Muscle layer of duodenum (tissue), 2 donors: ENCODE results near the gene MUC6.

ENCODE experiments used
- H3K27ac ChIP-seq: one replicate; pipeline ENCODE4 v1.7.0; 2013; ENCODE audit warnings: mild to moderate bottlenecking, low read length
- H3K27me3 ChIP-seq: one replicate; pipeline ENCODE4 v1.7.0; 2013; ENCODE audit warnings: low read depth, mild to moderate bottlenecking, control low read depth, low read length
- H3K36me3 ChIP-seq, 2 donors: one replicate each; pipeline ENCODE4 v1.7.0; 2013; ENCODE audit warnings: low read length in 2 of 2, control low read depth in 1 of 2, mild to moderate bottlenecking in 1 of 2; ENCODE audit not compliant: insufficient read depth in 2 of 2, control insufficient read depth in 1 of 2
- H3K4me1 ChIP-seq, 2 donors: one replicate each; pipeline ENCODE4 v1.7.0; 2013; ENCODE audit warnings: low read length in 2 of 2, mild to moderate bottlenecking in 2 of 2, control low read depth in 1 of 2, moderate library complexity in 1 of 2; ENCODE audit not compliant: insufficient read depth in 2 of 2, control insufficient read depth in 1 of 2
- H3K4me3 ChIP-seq, 2 donors: one replicate each; pipeline ENCODE4 v1.7.0; 2013; ENCODE audit warnings: low read length in 2 of 2, low read depth in 1 of 2, mild to moderate bottlenecking in 1 of 2
- H3K9me3 ChIP-seq, 2 donors: one replicate each; pipeline ENCODE4 v1.7.0; 2013; ENCODE audit warnings: low read length in 2 of 2, control low read depth in 1 of 2, mild to moderate bottlenecking in 1 of 2; ENCODE audit not compliant: control insufficient read depth in 1 of 2
- donor health status: healthy.

Gene MUC6

GRCh38 chr11:1048375-1049070 lies 12.0 kb upstream of the MUC6 start:
- H3K9me3 ChIP-seq, result peaks cover 0 to 2% of the 10 kb centered on the region in 2 donors
- H3K27ac ChIP-seq, result no peak overlapping the region
- no peaks in the 10 kb centered on the region for H3K36me3 ChIP-seq
- H3K4me3 ChIP-seq, result no peak overlapping the region
- H3K27me3 ChIP-seq, result peaks cover 8% of the 10 kb centered on the region
- H3K4me1 ChIP-seq, result peaks cover 0 to 4% of the 10 kb centered on the region in 2 donors

DNA sequence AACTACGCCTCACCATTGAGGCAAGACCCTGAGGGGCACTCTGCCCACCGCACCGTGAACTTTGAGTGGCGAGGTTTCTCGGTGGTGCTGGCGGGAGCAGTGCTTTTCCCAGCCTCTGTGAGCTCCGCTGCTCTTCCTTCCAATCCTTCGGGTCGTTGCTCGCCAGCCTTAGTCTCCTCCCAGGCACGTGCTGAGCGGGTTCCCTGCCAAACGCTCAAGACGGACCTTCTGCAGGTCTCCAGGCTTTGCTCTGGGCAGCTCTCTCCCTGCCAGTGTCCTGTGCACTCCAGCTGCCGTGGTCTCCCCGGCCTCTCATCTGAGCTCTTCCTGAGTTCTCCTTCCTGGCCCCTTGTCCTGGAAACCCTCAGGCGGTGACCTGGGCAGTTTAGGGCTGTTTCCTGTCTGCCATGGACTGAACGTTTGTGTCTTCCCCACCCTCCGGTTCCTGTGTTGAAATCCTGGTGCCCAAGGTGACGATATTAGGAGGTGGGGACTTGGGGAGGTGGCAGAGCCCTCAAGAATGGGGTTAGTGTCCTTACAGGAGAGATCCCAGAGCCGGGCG lies 11.2 kb upstream of the MUC6 start:
- Histone ChIP-seq H3K27ac (no peak overlapping the region), H3K27me3 (peaks cover 8% of the 10 kb centered on the region), H3K9me3 (peaks cover 0 to 2% of the 10 kb centered on the region in 2 donors), H3K36me3 (no peaks in the 10 kb centered on the region), H3K4me3 (no peak overlapping the region), H3K4me1 (peaks cover 0 to 4% of the 10 kb centered on the region in 2 donors)

- Histone ChIP-seq H3K36me3 (no peaks in the 10 kb centered on the region), H3K27me3 (peaks cover under 1% of the 10 kb centered on the region), H3K4me3 (no peak overlapping the region), H3K9me3 (peaks cover 0 to 2% of the 10 kb centered on the region in 2 donors), H3K4me1 (no peaks in the 10 kb centered on the region), H3K27ac (no peak overlapping the region)
These were observed 7.6 kb upstream of the MUC6 start for GRCh38 chr11:1044160-1044559.

GRCh38 chr11:1043563-1044096 lies 7.1 kb upstream of the MUC6 start:
- no peaks in the 10 kb centered on the region for H3K4me1 ChIP-seq
- H3K27ac ChIP-seq, result no peak overlapping the region
- H3K27me3 ChIP-seq, result no peaks in the 10 kb centered on the region

DNA sequence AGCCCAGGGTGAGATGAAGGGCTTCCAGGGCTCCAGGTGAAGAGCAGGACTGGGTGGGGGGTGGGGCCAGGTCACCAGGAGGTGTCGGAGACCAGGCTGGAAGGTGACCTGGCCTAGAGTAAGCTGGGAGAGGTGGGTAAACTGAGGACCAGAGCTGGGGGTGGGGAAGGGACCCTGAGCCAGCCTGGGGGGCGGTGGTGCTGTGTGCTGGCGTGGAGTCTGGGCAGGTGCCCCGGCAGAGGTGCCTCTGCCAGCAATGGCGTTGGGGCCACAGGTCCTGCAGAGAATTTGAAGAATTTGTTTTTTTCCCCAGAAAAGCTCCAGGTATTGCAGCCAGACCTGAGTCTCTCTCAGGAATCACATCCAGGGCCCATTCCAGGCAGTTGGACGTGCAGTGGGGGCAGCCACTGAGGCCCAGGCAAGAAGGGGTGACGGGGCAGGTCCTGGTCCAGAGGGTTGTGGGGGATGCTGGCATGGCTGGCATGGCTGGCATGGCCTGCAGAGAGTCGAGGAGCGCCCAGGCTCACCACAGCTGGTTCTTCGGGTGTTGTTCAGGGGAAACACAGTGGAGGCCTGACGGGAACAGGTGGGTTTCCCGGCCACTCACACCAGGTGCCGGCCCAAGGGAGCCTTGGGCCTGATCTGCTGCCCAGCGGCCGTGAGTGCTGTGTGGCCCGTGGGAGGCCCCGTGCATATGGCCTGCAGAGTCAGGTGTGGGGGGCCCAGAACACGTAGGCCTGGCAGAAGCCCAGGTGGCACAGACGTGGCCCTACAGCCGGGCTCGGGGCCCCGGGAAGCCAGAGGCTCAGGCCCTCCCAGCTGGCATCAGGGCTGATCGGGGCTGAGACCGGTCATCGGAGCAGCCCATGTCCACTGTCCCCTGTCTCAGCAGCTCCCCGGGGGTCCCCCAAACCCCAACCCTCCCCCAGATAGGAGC lies 6.4 kb upstream of the MUC6 start:
- H3K36me3 ChIP-seq, result no peaks in the 10 kb centered on the region
- H3K4me3 ChIP-seq, result no peak overlapping the region
- H3K27ac ChIP-seq, result no peak overlapping the region
- no peaks in the 10 kb centered on the region for H3K4me1 ChIP-seq
- peaks cover 0 to 2% of the 10 kb centered on the region in 2 donors for H3K9me3 ChIP-seq
- no peaks in the 10 kb centered on the region for H3K27me3 ChIP-seq

More at GRCh38 chr11:1043563-1044096, 7.1 kb upstream of the MUC6 start:
- Histone ChIP-seq H3K9me3 (peaks cover 0 to 2% of the 10 kb centered on the region in 2 donors), H3K4me3 (no peak overlapping the region), H3K36me3 (no peaks in the 10 kb centered on the region)

- Histone ChIP-seq H3K27me3 (no peaks in the 10 kb centered on the region), H3K9me3 (peaks cover 0 to 2% of the 10 kb centered on the region in 2 donors), H3K36me3 (no peaks in the 10 kb centered on the region), H3K27ac (no peak overlapping the region), H3K4me3 (no peak overlapping the region), H3K4me1 (no peaks in the 10 kb centered on the region)
These were observed 5.6 kb upstream of the MUC6 start for GRCh38 chr11:1041936-1042608.

GRCh38 chr11:1041471-1041870 lies 5.0 kb upstream of the MUC6 start:
- H3K4me1 ChIP-seq, result no peaks in the 10 kb centered on the region
- no peak overlapping the region for H3K4me3 ChIP-seq
- no peaks in the 10 kb centered on the region for H3K36me3 ChIP-seq
- no peaks in the 10 kb centered on the region for H3K27me3 ChIP-seq
- peaks cover 0 to 2% of the 10 kb centered on the region in 2 donors for H3K9me3 ChIP-seq
- H3K27ac ChIP-seq, result no peak overlapping the region

- Histone ChIP-seq H3K27me3 (no peaks in the 10 kb centered on the region), H3K4me3 (no peak overlapping the region), H3K4me1 (no peaks in the 10 kb centered on the region), H3K36me3 (no peaks in the 10 kb centered on the region), H3K27ac (no peak overlapping the region), H3K9me3 (peaks cover 0 to 2% of the 10 kb centered on the region in 2 donors)
These were observed 4.6 kb upstream of the MUC6 start for GRCh38 chr11:1041149-1041467.

DNA sequence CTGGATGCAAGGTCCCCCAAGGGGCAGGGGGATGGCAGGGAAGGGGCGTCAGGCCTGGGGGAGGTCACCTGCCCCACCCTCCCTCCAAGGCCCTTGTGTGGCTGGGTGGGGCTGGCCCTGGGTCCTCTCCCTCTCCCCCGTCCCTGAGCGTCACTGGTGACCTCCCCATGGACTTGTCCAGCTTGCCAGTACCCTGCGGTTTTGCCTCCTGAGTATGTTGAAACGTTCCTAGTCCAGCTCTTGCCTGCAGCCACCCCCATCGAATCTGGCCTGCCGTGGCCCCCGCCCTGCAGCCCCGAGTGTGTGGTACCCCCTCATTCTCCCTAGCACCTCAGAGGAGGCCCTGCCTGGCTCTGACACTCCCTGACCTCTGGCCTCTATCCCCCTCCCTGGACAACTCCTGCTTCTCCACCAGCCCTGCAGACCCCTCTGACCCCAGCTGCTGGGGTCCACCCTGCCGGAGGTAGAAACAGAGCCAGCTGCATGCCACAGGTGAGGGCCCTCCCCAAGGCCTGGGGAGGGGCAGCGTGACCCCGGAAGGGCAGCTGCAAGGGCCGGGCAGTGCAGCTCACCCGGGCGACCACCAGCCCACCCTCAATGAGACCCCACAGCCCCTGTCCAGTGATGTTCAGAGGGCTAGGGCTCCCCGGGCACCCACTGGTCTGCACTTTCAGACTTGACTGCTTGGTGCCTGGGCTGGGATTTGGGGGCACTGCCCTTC lies 4.1 kb upstream of the MUC6 start:
- H3K4me1 ChIP-seq, result no peaks in the 10 kb centered on the region

GRCh38 chr11:1039481-1040427 lies 3.2 kb upstream of the MUC6 start:
- Histone ChIP-seq H3K36me3 (no peaks in the 10 kb centered on the region), H3K27me3 (no peaks in the 10 kb centered on the region), H3K4me3 (no peak overlapping the region), H3K4me1 (no peaks in the 10 kb centered on the region), H3K9me3 (no peaks in the 10 kb centered on the region), H3K27ac (no peak overlapping the region)

More for the DNA sequence above, 4.1 kb upstream of the MUC6 start:
- Histone ChIP-seq H3K27ac (no peak overlapping the region), H3K9me3 (peaks cover 0 to 2% of the 10 kb centered on the region in 2 donors), H3K4me3 (no peak overlapping the region), H3K27me3 (no peaks in the 10 kb centered on the region), H3K36me3 (no peaks in the 10 kb centered on the region)
